Urothelium cell line (cell line): ENCODE measurements around the gene ZMAT5.

Experiments
- DNase-seq: peaks from one replicate; pipeline ENCODE4 v3.0.0; 2011; ENCODE audit warnings: low spot score, mixed read lengths
- FAIRE-seq: peaks from 2 replicates; lab custom pipeline; 2011; peaks lifted over from hg19 to GRCh38; lab: Jason Lieb, UNC

Gene ZMAT5

GRCh38 chr22:29713156-29713727 is 53.6 kb downstream of the ZMAT5 start:
- FAIRE-seq (no peak), DNase-seq (no peak)

DNA sequence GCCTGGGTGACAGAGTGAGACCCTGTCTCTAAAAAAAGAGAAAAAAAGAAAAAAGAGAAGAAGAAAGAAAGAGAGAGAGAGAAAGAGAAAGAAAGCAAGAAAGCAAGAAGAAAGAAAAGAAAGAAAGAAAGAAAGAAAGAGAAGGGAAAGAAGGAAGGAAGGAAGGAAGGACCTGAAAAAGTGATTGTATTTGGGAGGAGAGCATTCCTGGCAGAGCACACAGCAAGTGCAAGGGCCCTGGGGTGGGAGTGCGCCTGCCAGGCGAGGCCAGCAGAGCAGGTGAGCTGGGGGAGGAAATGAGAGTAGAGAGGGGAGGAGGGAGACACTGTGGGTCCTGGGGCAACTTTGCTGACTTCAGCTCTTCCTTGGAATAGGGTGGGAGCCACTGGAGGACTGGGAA is 54.7 kb downstream of the ZMAT5 start:
- FAIRE-seq (no peak), DNase-seq (no peak)

- FAIRE-seq = peak; percentile 88
- DNase-seq = peak; percentile 77
Measured at GRCh38 chr22:29710922-29711593, 55.7 kb downstream of the ZMAT5 start.

- no peak for DNase-seq
- no peak for FAIRE-seq
Measured at GRCh38 chr22:29710193-29710592, 56.6 kb downstream of the ZMAT5 start.

DNA sequence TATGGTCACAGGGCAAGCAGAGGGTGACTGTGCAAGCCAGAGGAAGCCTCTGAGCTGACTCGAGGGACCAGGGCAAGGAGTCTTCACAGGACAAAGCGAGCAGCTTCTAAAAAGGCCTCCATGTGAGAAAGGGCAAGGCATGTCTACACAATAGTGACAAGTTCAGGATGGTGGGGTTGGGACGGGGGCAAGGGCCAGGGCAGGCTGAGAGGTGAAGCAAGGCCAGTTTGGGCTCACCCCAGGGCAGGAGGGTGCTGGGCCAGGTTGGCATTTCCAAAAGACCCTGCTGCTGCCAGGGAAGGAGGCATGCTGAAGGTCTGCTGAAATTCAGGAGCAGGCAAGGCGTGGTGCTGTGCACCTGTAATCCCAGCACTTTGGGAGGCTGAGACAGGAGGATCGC is 59.3 kb downstream of the ZMAT5 start:
- DNase-seq = no peak
- FAIRE-seq = no peak

DNA sequence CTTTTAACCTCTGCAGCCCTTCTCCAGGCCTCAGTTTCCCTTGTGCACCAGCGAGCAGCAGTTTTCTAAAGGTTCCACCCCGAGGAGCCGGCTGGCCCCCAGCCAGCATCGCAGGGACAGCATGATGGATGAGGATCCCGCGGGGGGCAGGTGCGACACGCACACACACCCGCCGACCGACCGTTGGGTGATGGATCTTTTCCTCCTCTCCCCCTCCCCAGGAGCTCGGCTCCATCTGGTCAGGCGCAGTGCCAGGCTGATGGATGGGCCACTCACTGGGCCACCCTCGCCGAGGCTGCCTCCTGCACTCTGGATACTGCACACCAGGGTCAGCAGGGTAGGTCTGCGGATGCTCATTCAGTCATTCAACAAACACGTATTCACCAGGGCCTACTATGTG is 59.8 kb downstream of the ZMAT5 start:
- DNase-seq (no peak), FAIRE-seq (peak; percentile 44)

DNA sequence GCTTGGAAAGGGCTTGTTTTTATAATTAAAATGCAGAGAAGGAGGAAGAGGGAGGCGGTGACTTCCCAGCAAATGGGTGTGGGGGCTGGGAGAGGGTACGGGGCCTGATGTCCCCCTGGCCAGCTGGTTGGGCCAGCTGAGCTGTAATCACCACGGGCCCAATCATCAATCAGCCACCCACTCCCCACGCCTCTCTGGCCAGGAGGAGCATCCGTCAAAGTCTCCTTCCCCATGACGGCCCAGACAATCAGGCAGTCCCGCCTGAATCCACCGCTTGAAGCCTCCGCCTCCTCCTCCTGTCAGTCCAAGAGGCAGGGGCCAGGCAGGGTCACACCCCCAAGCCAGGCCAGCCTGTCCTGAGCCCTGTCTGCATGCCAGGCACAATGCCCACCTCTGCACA is 60.3 kb downstream of the ZMAT5 start:
- DNase-seq (no peak), FAIRE-seq (no peak)

GRCh38 chr22:29705651-29706050 is 61.2 kb downstream of the ZMAT5 start:
- DNase-seq (no peak), FAIRE-seq (no peak)

DNA sequence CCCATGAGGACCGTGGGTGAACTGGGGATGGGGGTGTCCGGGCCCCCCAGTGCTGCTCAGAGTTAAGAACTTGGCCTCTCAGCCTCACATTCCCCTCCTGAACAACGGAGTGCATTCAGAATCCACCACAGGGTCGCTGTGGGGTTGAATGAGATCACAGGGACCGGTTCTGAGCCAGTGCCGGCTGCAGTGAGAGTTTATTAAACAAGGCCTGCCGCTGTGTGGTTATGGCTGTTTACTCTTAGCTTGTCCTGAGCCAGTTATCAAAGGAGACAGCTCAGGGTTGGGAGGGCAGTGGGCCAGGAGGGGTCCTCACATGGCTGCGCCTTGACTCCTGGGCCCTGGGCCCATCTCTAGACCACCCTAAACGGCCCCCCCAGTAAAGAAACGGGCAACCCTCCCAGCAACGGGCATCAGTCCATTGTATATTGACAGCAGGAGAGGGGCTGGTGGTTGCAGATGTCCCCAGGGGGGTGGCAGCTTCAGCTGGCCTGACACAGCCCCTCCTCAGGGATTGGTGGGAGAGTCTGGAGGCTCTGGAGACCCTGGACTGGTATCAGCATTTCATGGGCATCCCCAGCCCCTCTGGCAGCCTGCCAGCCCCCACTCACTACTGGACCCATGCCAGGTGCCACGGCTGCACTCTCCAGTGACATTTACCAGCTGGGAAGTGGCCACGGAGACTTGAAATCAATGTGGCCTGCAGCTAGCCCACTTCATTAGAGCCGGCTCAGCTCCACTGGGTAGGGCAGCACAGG is 62.1 kb downstream of the ZMAT5 start:
- DNase-seq (peak; percentile 66), FAIRE-seq (peak; percentile 68)

- no peak for DNase-seq
- FAIRE-seq = no peak
Measured at GRCh38 chr22:29703569-29704195, 63.1 kb downstream of the ZMAT5 start.

- no peak for DNase-seq
- FAIRE-seq = no peak
Measured at GRCh38 chr22:29702931-29703501, 63.8 kb downstream of the ZMAT5 start.

DNA sequence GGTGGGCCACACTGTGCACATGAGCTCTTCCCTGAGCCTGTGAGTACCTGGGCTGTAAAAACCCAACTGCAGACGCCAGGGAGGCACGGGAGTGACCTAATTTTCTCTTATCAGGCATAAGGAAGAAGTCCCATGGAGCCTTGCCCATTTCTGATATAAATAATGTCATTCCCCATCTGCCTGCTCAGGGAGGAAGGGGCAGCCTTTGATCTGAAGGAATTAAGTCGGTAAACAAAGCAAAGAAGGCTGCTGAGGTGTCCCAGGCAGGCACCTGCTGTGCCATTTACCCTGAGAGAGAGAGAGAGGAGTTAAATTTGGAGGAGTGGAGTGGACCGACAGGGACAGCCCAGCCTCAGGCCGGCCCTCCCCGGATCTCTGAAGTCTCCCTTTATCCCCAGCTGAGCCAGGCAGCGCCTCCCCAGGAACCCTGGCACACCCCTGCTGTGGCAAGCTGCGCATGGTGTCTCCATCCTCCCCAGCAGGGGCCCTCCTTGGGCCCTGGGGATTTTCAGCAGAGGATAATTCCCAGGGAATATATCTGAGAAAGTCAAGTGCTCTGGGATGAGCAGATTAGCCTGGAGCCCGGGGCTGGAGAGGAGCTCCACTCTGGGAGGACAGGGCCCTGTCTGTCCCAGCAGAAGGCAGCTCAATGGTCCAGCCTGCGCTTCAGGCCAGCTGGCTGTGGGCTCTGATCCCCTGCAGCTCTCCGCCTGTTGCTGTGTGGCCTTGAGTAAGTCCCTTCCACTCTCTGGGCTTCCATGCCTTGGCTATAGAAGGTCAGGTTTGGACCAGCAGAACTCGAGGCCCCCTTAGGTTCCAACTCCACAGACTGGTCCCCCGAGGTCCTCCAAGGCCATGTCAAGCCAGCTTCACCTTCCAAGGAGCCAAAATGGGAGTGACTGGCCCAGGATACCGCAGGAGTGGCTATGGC is 64.5 kb downstream of the ZMAT5 start:
- FAIRE-seq = no peak
- DNase-seq = no peak

DNA sequence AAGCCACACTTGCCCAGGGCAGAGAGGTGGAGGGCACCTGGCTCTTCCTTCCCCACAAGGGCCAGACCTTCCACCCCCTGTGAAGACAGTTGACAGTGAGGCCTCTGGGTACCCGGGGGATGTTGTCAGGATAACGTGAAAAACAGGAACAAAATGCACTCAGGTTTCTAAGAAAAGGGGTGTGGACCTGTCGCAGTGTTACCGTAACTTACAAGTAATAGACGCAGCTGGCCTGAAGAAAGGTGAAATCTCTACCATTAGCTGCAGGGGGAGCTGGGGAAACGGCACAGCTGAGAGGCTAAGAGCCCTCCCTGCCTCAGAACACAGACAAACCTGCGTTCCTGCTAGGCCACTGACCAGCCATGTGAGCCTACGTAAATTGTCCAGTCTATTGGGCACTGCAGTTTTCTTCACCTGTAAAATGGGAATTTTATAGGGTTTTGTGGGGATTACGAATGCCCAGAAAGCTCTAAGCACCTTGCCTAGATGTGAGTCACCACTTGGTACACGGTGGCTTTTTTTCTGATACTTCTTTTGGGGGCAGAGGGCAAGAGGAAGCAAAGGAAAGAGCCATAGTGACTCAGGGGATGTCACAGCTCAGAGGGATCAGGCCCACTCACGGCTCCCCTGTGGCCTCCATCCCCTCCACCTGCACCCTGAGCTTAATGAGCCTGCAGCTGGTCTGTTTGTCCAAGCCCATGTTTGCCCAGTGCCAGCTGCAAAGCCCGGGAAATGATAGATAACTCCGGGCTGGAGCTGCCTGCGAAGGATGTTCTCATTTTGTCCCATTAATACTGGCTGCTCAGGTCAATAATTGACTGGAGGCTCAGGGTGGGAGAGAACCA is 65.4 kb downstream of the ZMAT5 start:
- FAIRE-seq = peak; percentile 13

DNA sequence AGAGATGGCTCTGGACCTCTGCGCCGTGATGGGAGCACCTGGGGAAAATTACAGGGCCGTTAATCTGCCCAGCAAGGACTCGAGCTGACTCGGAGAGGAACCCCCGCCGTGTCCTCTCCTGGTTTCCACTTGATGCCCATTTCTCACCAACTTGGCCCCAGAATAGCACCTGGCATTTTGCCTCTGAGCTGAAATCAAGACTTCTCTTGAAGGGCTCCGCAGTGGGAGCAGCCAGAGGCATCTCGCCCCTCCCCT is 66.0 kb downstream of the ZMAT5 start:
- DNase-seq (no peak), FAIRE-seq (no peak)

More for the DNA sequence above, 65.4 kb downstream of the ZMAT5 start:
- DNase-seq = peak; percentile 48

GRCh38 chr22:29700206-29700899 is 66.5 kb downstream of the ZMAT5 start:
- DNase-seq (no peak), FAIRE-seq (no peak)

GRCh38 chr22:29697853-29698598 is 68.8 kb downstream of the ZMAT5 start:
- DNase-seq = no peak
- peak; percentile 53 for FAIRE-seq

GRCh38 chr22:29695129-29695926 is 71.5 kb downstream of the ZMAT5 start:
- FAIRE-seq = peak; percentile 50
- no peak for DNase-seq
